Stimulated activated CD8-positive, alpha-beta memory T cell treated with anti-CD3 and anti-CD28 coated beads, Interleukin-15, amount 100 ng/mL, for 4 hours (primary cell): ENCODE measurements around the gene AMH.

Experiments used
- DNase-seq, 2 donors: peaks; one replicate each; pipeline ENCODE4 v3.0.0-alpha.2; 2020; ENCODE audit warnings: low read depth in 2 of 2

Gene AMH

DNA sequence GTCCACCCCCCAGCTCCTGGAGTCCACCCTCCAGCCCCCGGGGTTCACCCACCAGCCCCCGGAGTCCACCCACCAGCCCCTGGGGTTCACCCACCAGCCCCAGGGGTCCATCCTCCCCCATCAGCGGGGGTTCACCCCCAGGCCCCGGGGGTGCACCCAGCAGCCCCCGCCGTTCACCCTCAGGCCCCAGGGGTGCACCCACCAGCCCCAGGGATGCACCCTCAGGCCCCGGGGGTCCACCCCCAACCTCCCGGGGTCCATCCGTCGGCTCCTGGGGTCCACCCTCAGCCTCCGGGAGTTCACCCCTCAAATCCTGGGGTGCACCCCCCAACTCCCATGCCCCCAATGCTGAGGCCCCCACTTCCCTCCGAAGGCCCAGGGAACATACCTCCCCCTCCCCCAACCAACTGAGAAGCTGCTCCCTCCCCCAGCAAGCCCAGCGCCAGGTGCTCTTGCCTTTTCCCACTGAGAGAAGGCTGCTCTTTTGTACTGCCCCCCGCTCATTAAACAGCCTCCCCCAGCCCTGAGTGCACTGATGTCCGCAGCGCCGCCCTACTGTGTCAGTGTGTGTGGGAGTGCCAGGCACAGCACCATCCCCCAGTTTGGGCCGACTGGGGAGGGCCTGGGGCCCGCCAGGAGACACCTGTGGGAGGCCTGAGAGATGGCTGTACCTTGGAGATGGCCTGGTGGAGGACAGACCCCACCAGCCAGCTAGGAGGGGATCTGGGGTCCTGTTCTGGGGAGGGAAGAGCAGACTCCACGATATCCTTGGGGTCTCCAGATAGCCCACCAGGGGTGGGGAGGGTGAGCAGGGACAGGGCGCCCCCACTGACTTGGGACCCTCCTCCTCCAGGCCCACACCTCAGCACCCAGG, 750 bp upstream of the AMH start:
- no peak for DNase-seq

DNA sequence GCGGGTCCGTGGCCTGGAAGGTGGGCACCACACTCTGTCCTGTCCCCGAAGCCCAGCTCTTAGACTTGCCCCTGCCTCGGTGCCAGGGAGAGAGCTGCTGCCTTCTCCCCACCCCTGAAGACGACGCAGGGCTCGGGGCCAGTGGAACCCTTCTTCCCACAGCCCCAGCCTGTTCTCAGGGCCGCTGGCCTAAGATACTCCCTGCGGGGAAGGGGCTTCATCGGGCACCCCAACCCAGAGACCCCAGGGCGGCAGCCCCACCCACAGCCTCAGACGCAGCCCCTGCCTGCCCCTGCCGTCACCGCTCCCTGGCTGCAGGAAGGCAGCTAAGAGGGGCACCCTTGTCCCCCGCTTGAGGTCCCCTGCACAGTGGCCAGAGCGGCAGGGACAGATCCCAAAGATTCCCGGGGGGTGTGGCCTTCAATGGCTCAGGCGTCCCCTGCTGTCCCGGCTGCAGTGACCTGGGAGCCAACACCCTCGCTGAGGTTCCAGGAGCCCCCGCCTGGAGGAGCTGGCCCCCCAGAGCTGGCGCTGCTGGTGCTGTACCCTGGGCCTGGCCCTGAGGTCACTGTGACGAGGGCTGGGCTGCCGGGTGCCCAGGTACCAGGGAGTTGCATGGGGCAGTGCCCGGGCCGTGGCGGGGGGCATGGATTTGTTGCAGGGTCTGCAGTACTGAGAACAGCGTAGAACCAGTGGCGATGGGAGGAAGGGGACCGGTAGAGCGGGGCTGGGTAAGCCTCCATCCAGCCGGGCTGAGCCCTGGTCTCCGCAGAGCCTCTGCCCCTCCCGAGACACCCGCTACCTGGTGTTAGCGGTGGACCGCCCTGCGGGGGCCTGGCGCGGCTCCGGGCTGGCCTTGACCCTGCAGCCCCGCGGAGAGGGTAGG, 1.0 kb downstream of the AMH start:
- DNase-seq: no peak

DNA sequence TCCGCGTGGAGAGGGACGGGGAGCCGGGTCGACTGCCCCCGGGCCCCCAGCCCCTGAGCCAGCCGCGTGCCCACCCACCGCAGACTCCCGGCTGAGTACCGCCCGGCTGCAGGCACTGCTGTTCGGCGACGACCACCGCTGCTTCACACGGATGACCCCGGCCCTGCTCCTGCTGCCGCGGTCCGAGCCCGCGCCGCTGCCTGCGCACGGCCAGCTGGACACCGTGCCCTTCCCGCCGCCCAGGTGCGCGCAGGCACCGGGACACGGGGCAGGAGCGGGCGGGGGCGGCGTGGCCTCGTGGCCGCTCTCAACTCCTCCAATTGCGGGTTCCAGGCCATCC, 1.6 kb downstream of the AMH start:
- DNase-seq: no peak

DNA sequence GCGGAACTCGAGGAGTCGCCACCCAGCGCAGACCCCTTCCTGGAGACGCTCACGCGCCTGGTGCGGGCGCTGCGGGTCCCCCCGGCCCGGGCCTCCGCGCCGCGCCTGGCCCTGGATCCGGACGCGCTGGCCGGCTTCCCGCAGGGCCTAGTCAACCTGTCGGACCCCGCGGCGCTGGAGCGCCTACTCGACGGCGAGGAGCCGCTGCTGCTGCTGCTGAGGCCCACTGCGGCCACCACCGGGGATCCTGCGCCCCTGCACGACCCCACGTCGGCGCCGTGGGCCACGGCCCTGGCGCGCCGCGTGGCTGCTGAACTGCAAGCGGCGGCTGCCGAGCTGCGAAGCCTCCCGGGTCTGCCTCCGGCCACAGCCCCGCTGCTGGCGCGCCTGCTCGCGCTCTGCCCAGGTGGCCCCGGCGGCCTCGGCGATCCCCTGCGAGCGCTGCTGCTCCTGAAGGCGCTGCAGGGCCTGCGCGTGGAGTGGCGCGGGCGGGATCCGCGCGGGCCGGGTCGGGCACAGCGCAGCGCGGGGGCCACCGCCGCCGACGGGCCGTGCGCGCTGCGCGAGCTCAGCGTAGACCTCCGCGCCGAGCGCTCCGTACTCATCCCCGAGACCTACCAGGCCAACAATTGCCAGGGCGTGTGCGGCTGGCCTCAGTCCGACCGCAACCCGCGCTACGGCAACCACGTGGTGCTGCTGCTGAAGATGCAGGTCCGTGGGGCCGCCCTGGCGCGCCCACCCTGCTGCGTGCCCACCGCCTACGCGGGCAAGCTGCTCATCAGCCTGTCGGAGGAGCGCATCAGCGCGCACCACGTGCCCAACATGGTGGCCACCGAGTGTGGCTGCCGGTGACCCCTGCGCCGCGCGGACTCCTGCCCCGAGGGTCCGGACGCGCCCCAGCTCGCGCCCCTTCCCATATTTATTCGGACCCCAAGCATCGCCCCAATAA, 2.3 kb downstream of the AMH start:
- no peak for DNase-seq

DNA sequence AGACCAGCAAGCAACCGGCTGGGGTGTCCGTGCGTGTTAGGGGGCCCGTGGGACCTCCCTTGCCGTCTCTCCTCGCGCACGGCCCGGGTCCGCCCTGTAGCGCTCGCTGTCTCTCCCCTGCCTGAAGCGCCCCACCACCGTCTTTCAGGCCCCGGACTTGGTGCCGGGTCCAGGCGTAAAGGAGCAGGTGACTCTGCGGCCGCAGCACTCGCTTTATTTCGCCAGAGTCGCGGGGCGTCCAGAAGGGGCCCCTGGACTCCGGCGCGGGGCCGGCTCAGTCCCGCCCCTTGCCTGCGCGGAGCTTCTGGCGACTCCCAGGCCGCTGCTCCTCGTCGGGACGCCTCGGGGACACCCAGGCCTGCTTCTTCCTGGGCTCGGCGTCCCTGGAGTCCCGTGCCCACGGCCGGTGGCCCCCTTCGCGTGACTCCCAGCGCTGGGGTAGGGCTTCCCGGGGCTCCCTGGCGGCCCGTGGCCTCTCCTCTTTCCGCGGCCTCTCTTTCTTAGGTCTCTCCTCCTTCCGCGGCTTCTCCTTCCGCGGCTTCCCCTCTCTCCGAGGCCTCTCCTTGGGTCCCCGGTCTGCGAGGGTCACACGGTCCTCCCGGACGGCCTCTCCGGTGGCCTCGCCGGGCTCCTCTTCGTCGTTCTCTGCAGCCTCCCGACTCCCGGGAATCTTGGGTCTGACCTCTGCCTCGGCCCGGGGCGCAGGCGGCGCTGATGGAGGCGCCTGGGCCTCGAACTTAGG, 3.1 kb downstream of the AMH start:
- no peak for DNase-seq

DNA sequence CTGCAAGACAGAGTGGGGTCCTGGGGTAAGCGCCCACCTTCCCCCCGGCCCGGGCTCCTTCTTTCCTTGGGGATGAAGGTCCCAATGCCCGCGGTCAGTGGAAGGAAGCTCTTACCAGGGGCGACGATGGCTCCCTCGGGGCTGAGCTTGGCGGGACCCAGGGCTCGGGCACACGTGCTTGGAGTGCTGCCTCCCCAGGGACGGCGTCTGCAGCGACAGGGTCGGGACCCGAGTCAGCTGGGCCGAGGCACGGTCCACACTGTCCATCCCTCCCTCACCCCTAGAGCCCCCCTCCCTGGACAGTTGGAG, 3.6 kb downstream of the AMH start:
- no peak for DNase-seq

DNA sequence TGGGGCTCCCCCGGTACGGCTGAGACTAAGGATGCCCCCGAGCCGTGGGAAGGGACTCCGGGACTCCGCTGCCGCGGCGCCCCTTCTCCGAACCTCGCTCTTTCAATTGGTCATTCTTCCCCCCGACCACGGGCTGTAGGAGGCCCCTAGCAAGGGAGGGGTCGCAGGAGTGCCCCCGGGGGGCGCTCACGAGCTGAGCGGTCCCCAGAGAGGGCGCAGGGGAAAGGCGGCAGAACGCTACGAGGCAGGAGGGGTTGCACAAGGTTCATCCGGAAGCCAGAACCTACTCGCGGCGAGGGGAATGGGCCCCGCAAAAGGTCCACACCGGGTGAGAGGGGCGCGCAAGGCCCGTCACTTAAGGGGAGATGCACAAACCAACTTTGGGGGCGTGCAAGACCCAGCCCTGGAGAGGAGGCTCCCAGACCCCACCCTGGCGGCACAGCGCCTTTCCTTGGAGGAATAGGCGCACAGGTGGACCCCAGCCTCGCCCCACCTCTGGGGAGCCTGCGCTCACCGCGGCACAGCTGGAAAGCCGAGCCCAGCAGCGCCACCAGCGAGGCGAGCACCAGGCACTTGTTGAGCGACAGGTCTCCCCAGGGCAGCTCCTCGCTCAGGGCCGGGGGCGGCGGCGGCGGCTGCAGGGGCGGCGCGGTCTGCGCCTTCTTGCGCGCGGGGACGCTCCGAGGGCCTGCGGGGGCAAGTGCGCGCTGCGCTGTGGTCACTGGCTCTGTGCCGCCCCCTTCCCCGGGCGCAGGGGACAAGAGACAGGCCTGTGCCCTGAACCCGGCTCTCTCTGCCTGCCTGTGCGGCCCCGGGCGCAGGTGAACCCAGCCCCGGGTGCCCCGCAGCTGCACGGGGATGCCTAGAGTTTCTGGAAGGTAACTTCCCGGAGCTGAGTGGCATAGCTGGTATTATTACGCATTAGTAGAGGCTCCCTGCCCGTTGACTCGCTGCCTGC, 4.3 kb downstream of the AMH start:
- no peak for DNase-seq

DNA sequence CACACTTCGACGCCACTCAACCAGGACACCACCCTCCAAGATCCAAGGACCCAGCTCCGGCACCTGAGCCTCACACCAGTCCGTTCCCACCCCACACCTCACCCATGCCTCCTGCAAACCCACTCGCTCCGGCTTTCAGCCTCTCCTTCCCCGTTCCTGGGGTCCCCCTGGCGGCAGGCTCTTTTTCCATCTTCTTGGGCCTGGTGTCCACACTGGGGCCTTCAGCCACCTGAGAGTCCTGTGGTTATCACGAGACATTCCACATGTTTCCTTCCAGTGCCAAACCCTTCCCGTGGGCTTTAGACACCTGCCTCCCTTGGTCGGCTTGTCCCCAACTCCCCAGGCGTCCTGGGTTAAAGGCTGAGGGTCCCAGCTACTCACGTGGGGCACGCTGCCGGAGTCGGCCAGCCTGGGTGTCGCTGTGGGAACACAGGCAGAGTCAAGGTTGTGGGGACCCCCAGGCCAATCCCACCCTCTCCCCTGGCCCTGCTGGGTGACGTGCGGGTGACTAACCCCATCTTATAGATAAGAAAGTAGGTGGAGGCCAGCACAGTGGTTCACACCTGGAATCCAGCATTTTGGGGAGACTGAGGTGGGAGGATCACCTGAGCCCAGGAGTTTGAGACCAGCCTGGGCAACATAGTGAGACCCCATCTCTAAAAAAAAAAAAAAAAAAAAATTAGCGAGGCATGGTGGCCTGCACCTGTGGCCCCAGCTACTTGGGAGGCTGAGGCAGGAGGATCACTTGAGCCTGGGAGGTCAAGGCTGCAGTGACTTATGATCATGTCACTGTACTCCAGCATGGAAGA, 5.1 kb downstream of the AMH start:
- DNase-seq: no peak

DNA sequence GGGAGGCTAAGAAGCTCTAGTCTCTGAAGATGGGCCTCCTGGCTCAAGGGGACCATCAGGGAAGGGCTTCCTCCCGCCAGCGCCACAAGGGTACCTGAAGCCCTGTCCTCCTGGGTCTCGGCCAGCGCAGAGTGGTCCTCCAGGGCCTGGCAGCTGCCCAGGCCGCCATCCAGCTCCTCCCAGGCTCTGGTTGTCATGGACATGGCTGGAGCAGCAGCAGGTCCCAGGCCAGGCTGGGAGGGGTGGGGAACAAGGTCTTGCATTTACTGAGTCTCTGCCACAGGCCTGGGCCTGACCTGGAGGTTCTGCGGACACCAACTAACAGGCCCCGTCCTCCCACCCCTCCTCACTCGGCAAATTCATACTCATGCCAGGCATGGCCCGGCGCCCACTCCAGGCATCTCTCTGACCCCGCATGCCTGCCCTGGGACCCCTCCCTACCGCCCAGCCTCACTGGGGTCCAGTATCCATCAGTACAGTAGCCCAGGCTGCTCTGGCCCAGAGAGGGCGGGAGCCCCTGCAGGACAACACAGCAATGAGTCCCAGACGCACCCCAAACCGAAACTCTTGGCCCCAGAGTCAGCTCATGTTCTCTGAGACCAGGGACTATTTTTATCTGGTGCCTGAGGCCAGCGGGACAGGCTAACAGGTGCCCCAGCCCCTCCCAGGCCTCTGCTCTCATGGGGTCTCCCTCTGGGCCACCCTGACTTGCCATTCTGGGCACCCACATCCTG, 6.2 kb downstream of the AMH start:
- no peak for DNase-seq

DNA sequence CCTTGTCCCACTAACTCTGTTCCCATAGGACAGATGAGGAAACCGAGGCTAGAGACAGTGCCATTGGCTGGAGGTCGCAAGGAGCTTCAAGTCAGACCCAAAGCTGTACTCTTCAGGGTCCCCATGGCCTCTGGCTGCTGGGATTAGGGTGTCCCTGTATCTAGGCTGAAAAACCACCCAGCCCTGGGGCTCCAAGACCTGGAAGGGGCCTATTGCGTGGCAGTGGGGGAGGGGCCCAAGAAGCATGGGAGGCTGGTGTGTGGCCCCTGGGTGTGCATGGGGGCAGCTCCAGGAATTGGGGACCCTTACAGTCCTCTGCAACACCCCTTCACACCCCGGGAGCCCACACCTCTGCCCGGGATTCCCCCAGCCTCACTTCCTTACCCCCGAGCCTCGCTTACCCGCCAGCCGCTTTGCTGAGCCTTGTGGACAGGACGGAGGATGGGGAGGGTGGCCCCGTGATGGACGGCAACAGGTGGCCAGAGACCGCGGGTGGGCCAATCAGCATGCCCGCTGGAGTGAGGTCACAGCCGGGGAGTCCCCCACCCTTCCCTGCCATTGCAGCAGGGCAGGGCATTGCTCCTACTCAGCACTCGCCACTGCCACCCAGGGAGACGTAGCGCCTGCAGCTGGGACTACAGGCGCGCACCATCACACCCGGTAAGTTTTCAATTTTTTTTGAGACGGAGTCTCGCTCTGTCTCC, 7.0 kb downstream of the AMH start, which contains the start of gene JSRP1:
TSS of gene JSRP1 (minus strand) at position 436 of the 704 bp plus-strand sequence. CDS start 1,103 bp downstream, outside the sequence.
- DNase-seq: no peak

DNA sequence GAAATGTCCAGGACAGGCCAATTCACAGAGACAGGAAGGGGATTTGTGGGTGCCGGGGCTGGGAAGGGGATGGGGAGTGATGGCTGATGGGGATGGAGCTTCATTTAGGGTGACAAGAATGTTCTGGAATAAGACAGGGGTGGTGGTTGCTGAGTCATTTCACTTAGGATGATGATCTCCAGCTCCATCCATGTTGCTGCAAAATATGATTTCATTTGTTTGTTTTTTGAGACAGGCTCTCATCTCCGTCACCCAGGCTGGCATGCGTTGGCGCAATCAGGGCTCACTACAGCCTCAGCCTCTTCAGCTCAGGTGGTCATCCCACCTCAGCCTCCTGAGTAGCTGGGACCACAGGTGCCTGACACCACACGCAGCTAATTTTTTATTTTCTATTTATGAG, 10.2 kb downstream of the AMH start:
- no peak for DNase-seq

DNA sequence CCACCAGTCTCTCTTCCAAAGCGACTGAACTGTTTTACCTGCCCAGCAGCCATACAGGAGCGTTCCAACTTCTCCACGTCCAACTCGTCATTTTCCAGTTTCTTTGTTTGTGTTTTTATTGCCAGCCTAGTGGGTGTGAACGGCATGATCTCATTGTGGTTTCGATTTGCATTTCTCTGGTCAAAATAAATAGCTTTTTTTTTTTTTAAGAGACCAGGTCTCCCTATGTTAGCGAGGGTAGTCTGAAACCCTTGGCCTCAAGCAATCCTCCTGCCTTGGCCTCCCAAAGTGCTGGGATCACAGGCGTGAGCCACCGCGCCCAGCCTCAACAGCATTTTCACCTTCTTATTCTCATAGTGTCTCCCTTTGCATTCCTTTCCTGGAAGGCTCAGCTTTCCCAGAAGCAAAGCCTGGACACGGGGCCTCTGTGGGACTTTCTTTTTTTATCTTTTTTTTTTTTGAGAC, 11.2 kb downstream of the AMH start:
- no peak for DNase-seq

DNA sequence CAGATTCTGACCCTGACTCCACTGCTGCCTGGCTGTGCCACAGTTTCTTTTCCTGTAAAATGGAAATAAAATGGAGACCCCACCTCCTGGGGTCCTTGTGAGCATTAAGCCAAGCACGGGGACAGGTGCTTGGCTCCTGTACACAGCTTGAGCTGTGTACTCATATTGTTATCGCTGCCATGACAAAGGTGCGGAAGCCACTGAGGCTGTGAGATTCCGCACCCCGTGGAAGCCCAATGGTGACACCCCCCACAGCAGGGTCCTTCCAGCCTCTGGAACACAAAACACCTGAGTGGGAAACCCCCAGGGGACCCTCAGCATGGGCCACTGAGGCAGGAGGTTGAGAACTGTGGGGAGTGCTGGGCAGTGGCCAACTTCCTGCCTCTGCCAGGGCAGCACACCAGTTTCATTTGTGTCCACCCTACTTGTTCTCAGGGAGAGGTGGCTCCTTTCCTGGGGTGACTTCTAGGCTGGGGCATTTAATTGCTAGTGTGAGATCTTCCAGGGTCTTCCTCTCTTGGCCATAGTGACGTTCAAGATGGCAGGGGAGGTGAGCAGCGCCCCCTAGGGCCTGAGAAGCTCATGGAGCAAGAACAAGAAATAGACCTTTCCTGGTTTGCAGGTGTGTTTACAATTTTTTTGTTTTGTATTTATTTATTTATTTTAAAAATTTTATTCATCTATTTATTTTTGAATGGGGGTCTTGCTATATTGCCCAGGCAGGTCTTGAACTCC, 12.5 kb downstream of the AMH start:
- DNase-seq: no peak

DNA sequence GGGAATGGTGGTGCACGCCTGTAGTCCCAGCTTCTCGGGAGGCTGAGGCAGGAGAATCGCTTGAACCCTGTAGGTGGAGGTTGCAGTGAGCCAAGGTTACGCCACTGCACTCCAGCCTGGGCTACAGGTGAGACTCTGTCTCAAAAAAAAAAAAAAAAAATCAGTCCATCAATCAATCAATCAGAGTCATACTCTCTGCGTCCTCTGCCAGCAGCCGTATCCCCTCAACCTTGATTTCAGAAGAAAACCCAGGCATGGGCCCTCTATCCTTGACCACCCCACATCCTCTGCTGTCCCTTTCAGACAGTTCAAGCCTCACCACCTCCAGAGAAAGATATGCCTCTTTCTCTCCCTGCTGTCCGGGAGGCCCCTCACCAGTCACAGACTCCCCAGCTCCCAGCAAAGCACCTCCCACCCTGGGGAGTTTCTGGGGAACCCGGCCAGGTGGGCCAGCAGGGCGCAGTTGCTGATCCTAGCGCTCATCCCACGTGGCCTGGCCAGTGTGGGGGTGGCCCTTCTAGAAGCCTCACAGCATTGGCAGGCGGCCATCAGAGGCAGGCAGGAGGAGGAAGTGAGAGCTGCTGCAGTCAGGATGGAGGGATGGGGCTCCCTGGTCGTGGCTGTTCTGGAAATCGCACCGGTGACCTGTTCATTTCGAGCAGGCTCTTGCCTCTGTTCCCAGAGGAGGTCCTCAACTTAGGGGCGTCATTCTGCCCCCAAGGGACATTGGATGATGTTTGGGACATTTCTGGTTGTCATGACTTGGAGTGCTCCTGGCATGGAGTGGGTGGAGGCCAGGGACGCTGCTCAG, 17.3 kb downstream of the AMH start:
- DNase-seq: no peak

DNA sequence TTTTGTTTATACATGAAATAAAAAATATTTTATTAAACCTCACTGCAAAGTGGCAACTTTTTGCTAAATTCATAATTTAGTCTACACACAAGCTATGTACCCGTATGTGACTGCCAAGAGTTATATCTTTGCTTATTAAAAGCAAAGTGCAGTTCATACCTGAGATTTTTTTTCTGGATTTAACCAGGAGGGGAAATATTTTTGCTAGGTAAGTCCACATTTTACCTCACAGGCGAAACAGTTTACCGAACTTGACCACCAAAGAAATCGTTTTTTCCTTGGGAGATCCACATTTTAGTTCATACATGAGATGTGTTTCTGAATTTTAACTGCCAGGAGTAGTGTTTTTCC, 19.3 kb downstream of the AMH start:
- DNase-seq: no peak

DNA sequence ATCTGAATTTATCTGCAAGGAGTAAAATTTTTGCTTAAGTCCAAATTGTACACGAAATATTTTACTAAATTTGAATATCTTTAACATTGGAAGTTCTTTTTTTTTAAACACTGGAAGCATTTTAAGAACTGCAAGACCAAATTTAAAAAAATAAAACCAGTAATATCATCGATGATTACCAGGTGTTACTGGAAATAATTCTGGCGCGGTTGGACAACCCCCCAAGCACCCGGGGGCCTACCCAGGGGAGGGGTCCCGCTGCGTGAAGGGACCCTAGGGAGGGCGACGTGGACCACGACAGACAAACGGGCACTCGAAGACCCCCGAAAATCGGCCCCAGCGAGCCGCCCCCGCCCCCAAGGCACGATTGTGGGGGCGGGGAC, 19.7 kb downstream of the AMH start:
- DNase-seq: no peak
